ENCODE data around the gene RAP1A. TPM values are rescaled to one million over a fixed set of nuclear protein-coding genes. Genes with fewer than 3 reads are reported as not detected.

RAP1A gene
- total RNA-seq, 1 experiment from 2014 or later, result 37.1 TPM

DNA sequence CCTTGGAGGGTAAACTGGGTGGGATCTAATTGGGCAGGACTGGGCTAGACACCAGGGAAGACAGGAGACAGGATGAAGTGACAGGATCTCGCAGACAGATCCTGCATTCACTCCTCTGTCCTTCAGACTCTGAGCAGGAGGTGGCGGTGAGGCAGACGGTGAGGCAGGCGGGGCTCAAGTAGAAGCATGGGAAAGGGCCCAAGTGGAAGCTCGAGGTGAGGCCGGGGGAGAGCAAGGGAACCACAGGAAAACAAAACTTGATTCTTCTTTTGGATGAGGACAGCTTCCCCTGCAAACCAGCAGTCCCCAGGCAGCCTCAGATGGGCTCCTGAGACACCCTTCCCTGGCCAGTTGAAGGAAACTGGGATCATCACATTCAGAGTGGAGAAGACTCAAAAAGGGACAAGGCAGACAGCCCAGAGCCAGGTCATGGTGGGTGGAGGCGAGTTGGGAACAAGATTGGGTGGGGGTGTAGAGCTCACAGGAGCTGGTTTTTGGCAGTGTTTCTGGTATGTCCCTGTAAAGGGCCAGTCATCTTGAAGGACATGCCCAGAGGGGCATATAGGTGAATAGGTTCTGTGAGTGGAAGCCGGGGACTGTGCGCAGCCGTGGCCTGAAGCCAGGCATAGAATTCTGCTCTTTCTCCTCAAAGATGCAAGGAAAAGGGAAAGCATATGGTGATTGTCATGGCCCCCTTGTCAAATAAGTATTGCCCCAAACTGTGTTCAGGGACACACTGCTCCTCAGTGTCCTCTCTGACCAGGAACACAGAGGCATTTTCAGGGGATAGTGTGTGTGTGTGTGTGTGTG, 101.6 kb downstream of the RAP1A start:
- ATAC-seq, result no peak
- no peaks in the 10 kb centered on the region for H3K36me3 ChIP-seq (ENCODE audit: control insufficient read depth, insufficient read depth, low read length)
- TF ChIP-seq POLR2AphosphoS5 (IDR thresholded peaks at IDR 0.05; ENCODE audit: low read depth, low read length) (no peak), TCF7L2 (IDR thresholded peaks at IDR 0.05; ENCODE audit: low read depth, low read length) (no peak), SIN3A (IDR thresholded peaks at IDR 0.05; ENCODE audit: borderline replicate concordance, insufficient read depth, low read depth, low read length) (no peak)
- TF ChIP-seq, protein P1, sequence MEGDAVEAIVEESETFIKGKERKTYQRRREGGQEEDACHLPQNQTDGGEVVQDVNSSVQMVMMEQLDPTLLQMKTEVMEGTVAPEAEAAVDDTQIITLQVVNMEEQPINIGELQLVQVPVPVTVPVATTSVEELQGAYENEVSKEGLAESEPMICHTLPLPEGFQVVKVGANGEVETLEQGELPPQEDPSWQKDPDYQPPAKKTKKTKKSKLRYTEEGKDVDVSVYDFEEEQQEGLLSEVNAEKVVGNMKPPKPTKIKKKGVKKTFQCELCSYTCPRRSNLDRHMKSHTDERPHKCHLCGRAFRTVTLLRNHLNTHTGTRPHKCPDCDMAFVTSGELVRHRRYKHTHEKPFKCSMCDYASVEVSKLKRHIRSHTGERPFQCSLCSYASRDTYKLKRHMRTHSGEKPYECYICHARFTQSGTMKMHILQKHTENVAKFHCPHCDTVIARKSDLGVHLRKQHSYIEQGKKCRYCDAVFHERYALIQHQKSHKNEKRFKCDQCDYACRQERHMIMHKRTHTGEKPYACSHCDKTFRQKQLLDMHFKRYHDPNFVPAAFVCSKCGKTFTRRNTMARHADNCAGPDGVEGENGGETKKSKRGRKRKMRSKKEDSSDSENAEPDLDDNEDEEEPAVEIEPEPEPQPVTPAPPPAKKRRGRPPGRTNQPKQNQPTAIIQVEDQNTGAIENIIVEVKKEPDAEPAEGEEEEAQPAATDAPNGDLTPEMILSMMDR (IDR thresholded peaks at IDR 0.05), result no peak
- TF ChIP-seq, protein P2, sequence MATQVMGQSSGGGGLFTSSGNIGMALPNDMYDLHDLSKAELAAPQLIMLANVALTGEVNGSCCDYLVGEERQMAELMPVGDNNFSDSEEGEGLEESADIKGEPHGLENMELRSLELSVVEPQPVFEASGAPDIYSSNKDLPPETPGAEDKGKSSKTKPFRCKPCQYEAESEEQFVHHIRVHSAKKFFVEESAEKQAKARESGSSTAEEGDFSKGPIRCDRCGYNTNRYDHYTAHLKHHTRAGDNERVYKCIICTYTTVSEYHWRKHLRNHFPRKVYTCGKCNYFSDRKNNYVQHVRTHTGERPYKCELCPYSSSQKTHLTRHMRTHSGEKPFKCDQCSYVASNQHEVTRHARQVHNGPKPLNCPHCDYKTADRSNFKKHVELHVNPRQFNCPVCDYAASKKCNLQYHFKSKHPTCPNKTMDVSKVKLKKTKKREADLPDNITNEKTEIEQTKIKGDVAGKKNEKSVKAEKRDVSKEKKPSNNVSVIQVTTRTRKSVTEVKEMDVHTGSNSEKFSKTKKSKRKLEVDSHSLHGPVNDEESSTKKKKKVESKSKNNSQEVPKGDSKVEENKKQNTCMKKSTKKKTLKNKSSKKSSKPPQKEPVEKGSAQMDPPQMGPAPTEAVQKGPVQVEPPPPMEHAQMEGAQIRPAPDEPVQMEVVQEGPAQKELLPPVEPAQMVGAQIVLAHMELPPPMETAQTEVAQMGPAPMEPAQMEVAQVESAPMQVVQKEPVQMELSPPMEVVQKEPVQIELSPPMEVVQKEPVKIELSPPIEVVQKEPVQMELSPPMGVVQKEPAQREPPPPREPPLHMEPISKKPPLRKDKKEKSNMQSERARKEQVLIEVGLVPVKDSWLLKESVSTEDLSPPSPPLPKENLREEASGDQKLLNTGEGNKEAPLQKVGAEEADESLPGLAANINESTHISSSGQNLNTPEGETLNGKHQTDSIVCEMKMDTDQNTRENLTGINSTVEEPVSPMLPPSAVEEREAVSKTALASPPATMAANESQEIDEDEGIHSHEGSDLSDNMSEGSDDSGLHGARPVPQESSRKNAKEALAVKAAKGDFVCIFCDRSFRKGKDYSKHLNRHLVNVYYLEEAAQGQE (IDR thresholded peaks at IDR 0.05; ENCODE audit: insufficient read depth in 1 of 2, low read depth in 2 of 2, low read length in 1 of 2), result no peak
- intact Hi-C loops (cut with micrococcal nuclease; ENCODE audit: unreplicated experiment) (no loop called here), in situ Hi-C loops (cut with HindIII; ENCODE audit: low pct_unique_long_range_greater_than_20kb, low sequenced_read_pairs) (no loop called here)
- no peaks in the 10 kb centered on the region for H3K9me3 ChIP-seq (ENCODE audit: control insufficient read depth, insufficient read depth, low read depth, low read length)
- no TSS peak for BruUV-seq (replicated peaks)
- no peak for DNase-seq (ENCODE audit: low read depth, low spot score)
- ChIA-PET CTCF (no interaction called here), POLR2A (no interaction called here)
- no peak overlapping the region for H3K4me3 ChIP-seq (ENCODE audit: low read depth in 2 of 2, low read length in 2 of 2)
- H3K27ac ChIP-seq (ENCODE audit: low read length), result no peak overlapping the region
- no peaks in the 10 kb centered on the region for H3K4me1 ChIP-seq (ENCODE audit: control insufficient read depth, insufficient read depth, low read length)
- no peaks in the 10 kb centered on the region for H3K27me3 ChIP-seq (ENCODE audit: control insufficient read depth, insufficient read depth, low read length)

- DNase-seq (ENCODE audit: low read depth, low spot score) (no peak), ATAC-seq (no peak)
- H3K9me3 ChIP-seq (ENCODE audit: control insufficient read depth, insufficient read depth, low read depth, low read length), result no peaks in the 10 kb centered on the region
- no peaks in the 10 kb centered on the region for H3K36me3 ChIP-seq (ENCODE audit: control insufficient read depth, insufficient read depth, low read length)
- intact Hi-C loops (cut with micrococcal nuclease; ENCODE audit: unreplicated experiment), result no loop called here
- ChIA-PET CTCF (no interaction called here), POLR2A (no interaction called here)
- in situ Hi-C loops (cut with HindIII; ENCODE audit: low pct_unique_long_range_greater_than_20kb, low sequenced_read_pairs), result no loop called here
- BruUV-seq (replicated peaks), result no TSS peak
- no peaks in the 10 kb centered on the region for H3K4me1 ChIP-seq (ENCODE audit: control insufficient read depth, insufficient read depth, low read length)
- no peaks in the 10 kb centered on the region for H3K27me3 ChIP-seq (ENCODE audit: control insufficient read depth, insufficient read depth, low read length)
- no peak overlapping the region for H3K4me3 ChIP-seq (ENCODE audit: low read depth in 2 of 2, low read length in 2 of 2)
- H3K27ac ChIP-seq (ENCODE audit: low read length), result no peak overlapping the region
- TF ChIP-seq SIN3A (IDR thresholded peaks at IDR 0.05; ENCODE audit: borderline replicate concordance, insufficient read depth, low read depth, low read length), result no peak
- TF ChIP-seq, protein P2 (IDR thresholded peaks at IDR 0.05; ENCODE audit: insufficient read depth in 1 of 2, low read depth in 2 of 2, low read length in 1 of 2), result no peak
- TF ChIP-seq TCF7L2 (IDR thresholded peaks at IDR 0.05; ENCODE audit: low read depth, low read length), result no peak
- TF ChIP-seq, protein P1 (IDR thresholded peaks at IDR 0.05), result no peak
- no peak for TF ChIP-seq POLR2AphosphoS5 (IDR thresholded peaks at IDR 0.05; ENCODE audit: low read depth, low read length)
Measured at GRCh38 chr1:111723091-111723806, 103.7 kb downstream of the RAP1A start.
